GM23248 (cell line): ENCODE measurements around the gene SURF4. TPM values are rescaled to one million over a fixed set of nuclear protein-coding genes. Genes with fewer than 3 reads are reported as not detected.
"Not testable (repeated sequence)": the region's sequence is repeated elsewhere in the genome, so short reads cannot be mapped to it uniquely, and the experiment has no call there.

Experiments
- DNase-seq: peaks from one replicate; pipeline ENCODE4 v3.0.0-alpha.2; 2015
- H2AFZ ChIP-seq: fragments of 200-600 bp; sonication (generic); 2 replicates; pipeline ENCODE4 v1.6.1; 2016; ENCODE audit warnings: antibody characterized with exemption
- H3F3A ChIP-seq: fragments of 200-600 bp; sonication (generic); 2 replicates; pipeline ENCODE4 v1.6.1; 2016; ENCODE audit warnings: mild to moderate bottlenecking, antibody characterized with exemption, mixed run types; ENCODE audit not compliant: insufficient read depth
- H3K27ac ChIP-seq: fragments of 200-600 bp; sonication (generic); 2 replicates; pipeline ENCODE4 v1.5.1; 2016; ENCODE audit warnings: mild to moderate bottlenecking
- H3K27me3 ChIP-seq: fragments of 200-600 bp; sonication (generic); replicated peaks from 2 replicates; pipeline ENCODE4 v1.6.1; 2016; ENCODE audit warnings: mild to moderate bottlenecking; ENCODE audit not compliant: insufficient read depth
- H3K36me3 ChIP-seq: fragments of 200-600 bp; sonication (generic); 2 replicates; pipeline ENCODE4 v1.6.1; 2016; ENCODE audit warnings: low read depth, mild to moderate bottlenecking
- H3K4me1 ChIP-seq: fragments of 200-600 bp; sonication (generic); 2 replicates; pipeline ENCODE4 v1.6.1; 2016; ENCODE audit warnings: mild to moderate bottlenecking; ENCODE audit not compliant: insufficient read depth
- H3K4me2 ChIP-seq: fragments of 200-600 bp; sonication (generic); one replicate; pipeline ENCODE4 v1.6.1; 2016; ENCODE audit warnings: mild to moderate bottlenecking; ENCODE audit not compliant: unreplicated experiment
- H3K4me3 ChIP-seq: fragments of 200-600 bp; sonication (generic); 2 replicates; pipeline ENCODE4 v1.5.1; 2016; ENCODE audit warnings: mild to moderate bottlenecking
- H3K79me2 ChIP-seq: fragments of 200-600 bp; sonication (generic); 2 replicates; pipeline ENCODE4 v1.6.1; 2016; ENCODE audit warnings: mild to moderate bottlenecking; ENCODE audit not compliant: insufficient read depth
- H3K9ac ChIP-seq: fragments of 200-600 bp; sonication (generic); 2 replicates; pipeline ENCODE4 v1.6.1; 2016; ENCODE audit warnings: mild to moderate bottlenecking
- H3K9me2 ChIP-seq: fragments of 200-600 bp; sonication (generic); 2 replicates; pipeline ENCODE4 v1.6.1; 2016; ENCODE audit warnings: mixed run types, mild to moderate bottlenecking, moderate library complexity; ENCODE audit not compliant: insufficient read depth
- H3K9me3 ChIP-seq: fragments of 200-600 bp; sonication (generic); one replicate; pipeline ENCODE4 v1.6.1; 2017; ENCODE audit warnings: low read depth
- H4K20me1 ChIP-seq: fragments of 200-600 bp; sonication (generic); 2 replicates; pipeline ENCODE4 v1.6.0; 2016; ENCODE audit not compliant: insufficient read depth
- EZH2 ChIP-seq: fragments of 200-600 bp; sonication (generic); IDR thresholded peaks from 2 replicates; pipeline ENCODE4 v1.6.1; 2018; ENCODE audit warnings: antibody characterized with exemption, mild to moderate bottlenecking; ENCODE audit not compliant: insufficient read depth, poor library complexity, severe bottlenecking
- EZH2phosphoT487 ChIP-seq: fragments of 200-600 bp; sonication (generic); IDR thresholded peaks from 2 replicates; pipeline ENCODE4 v1.6.1; 2018; ENCODE audit warnings: antibody characterized with exemption, moderate library complexity, mild to moderate bottlenecking, low read depth; ENCODE audit not compliant: insufficient read depth
- WGBS, 2 experiments: methylation state at CpG; one replicate each; pipeline ENCODE4 v1.1.6; 2015 to 2017; ENCODE audit warnings: low lambda C conversion rate in 2 of 2, low coverage in 1 of 2; ENCODE audit errors: missing lambda C conversion rate in 2 of 2; 5-methylcytosine and 5-hydroxymethylcytosine counted together
- in situ Hi-C: fragments of 300-500 bp; cut with MboI; formaldehyde crosslinking; loops from 2 replicates; pipeline ENCODE4 v1.15.0; 2020
- polyA plus RNA-seq: library from polyadenylated mRNA; unstranded; fragments of >200 nt; fragmentation: Nextera tagmentation; extraction: Ambion mirVana; gene quantifications from 2 replicates; pipeline ENCODE4 v1.2.1, GENCODE V29; 2016
- total RNA-seq: library from RNA; depleted of rRNA; stranded (reverse); fragments of >200 nt; shearing (Covaris generic); gene quantifications from 2 replicates; pipeline ENCODE4 v1.2.3, GENCODE V29; 2014

SURF4 gene
- total and polyA plus RNA-seq, 2 experiments from 2014 or later, result 406 to 638 TPM

DNA sequence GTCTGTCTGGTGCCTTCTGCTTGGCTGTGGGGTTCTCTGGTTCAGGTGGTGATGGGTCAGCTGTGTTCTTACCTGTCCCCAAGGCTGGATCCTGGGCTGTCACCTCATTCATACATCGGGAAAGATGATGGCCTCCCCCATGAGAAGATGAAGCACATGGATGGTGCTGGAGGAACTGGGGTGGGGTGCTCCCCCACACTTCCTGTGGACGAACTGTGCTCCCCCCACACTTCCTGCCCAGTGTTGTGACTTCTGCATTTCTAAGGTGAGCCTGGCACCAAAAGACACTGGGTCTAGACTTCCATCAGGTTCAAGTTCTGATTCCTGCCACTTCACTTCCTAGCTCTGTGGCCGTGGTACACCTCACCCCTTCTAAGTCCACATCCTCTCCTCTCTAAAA is 35.6 kb downstream of the SURF4 start:
- DNase-seq, result no peak
- Histone ChIP-seq H3F3A (peaks cover 15% of the 10 kb centered on the region), H3K9me2 (no peaks in the 10 kb centered on the region), H4K20me1 (no peaks in the 10 kb centered on the region), H3K27me3 (no peaks in the 10 kb centered on the region), H3K27ac (no peak overlapping the region), H3K4me2 (no peak overlapping the region), H3K4me3 (no peak overlapping the region), H3K9me3 (no peaks in the 10 kb centered on the region), H3K9ac (no peak overlapping the region), H3K79me2 (peaks cover 17% of the 10 kb centered on the region), H2AFZ (no peak overlapping the region), H3K36me3 (peaks cover 14% of the 10 kb centered on the region; the same call in 1 of the 2 replicates), H3K4me1 (0 out of 2 replicates have a peak, but pooled peaks cover 3% of the 10 kb centered on the region)
- WGBS, 2 experiments, result 78 to 83% methylated on average over 3 of the region's 3 CpGs
- TF ChIP-seq EZH2phosphoT487 (no peak), EZH2 (no peak)
- in situ Hi-C loops, result no loop called here

DNA sequence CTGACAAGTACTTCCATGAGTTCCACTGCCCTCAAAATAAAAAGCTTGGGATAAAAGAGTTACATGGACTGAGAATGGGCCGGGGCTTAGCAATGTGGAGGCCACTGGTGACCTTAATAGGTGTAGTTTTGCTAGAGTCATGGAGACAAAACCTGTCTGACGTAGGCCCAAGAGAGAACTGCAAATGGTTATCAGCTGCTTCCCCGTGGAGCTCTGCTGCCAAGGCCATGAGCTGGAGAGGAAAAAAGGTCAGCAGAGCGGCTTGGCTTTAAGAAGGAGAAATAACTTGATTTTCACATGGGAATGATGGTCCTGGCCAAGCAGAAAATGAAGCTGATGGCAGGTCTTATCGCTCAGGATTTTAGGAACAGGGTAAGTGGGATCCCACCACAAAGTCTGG is 36.2 kb downstream of the SURF4 start:
- Histone ChIP-seq H3K9me3 (no peaks in the 10 kb centered on the region), H3F3A (peaks cover 15% of the 10 kb centered on the region), H3K79me2 (peaks cover 17% of the 10 kb centered on the region), H3K27ac (no peak overlapping the region), H3K27me3 (no peaks in the 10 kb centered on the region), H3K36me3 (peaks cover 14% of the 10 kb centered on the region; the same call in 1 of the 2 replicates), H3K4me1 (peaks cover 8% of the 10 kb centered on the region; the same call in 1 of the 2 replicates), H3K9me2 (no peaks in the 10 kb centered on the region), H3K9ac (no peak overlapping the region), H3K4me2 (no peak overlapping the region), H4K20me1 (no peaks in the 10 kb centered on the region), H3K4me3 (no peak overlapping the region), H2AFZ (no peak overlapping the region)
- TF ChIP-seq EZH2 (no peak), EZH2phosphoT487 (no peak)
- DNase-seq, result no peak
- WGBS, 2 experiments, result 90 to 95% methylated on average over 5 of the region's 5 CpGs
- in situ Hi-C loops, result no loop called here

DNA sequence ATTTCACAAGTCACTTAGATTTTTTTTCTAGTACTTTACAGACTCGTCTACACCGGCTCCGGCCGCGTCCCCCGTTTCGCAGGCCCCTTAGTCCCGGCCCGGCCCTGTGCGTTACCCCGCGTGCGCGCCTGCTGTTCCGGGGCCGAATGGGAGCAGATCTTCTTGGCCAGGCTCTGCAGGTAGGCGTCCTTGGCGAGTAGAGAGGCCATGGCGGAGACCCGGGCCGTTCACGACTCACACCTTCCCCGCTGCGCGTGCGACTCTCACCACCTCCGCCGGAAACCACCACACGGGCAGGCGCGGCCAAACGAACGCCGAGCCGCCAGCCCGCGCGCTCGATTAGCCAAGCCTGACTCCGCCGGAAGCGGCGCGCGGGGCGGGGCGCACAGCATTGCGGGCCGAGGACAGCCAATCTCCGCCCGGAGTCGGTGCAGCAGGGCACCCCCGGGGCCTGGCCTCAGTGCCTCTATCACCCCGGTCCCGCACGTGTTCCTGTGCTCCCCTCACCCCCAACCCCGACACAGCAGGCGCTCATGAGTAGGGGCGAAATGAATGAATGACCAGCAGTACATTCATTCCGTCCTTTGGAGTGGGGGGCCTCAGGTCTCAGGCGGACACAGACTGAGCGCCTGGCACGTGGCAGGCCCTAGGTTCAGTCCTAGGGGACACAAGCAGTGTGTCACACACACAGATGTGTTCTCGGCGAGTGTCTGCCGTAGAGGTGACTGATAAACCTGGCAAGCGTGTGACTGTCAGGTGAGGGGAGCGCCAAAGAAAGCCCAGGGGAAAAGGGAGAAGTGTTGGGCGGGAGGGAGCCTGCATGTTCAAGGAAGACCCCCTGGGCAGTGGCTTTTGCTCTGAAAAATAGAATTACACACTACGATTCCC is 39.7 kb downstream of the SURF4 start, which contains the start of gene SURF6:
Gene SURF6, minus strand, starts transcription at position 265 of the 888 bp plus-strand sequence. Its CDS starts 56 bp downstream, at position 209.
- peak within 1 kb of the TSS; percentile 85 for H3K9ac ChIP-seq
- peak within 1 kb of the TSS; percentile 92 for H3K4me2 ChIP-seq
- in situ Hi-C loops, result no loop called here
- peaks cover 35% of the 10 kb centered on the region for H3K79me2 ChIP-seq
- peak within 1 kb of the TSS; percentile 83 for H2AFZ ChIP-seq
- peak within 1 kb of the TSS; percentile 98 for H3K4me3 ChIP-seq
- H3K36me3 ChIP-seq, result peaks cover 14% of the 10 kb centered on the region; the same call in 1 of the 2 replicates
- H3K27ac ChIP-seq, result peak within 1 kb of the TSS; percentile 58
- no peaks in the 10 kb centered on the region for H4K20me1 ChIP-seq
- peak; percentile 97 for DNase-seq
- H3K9me2 ChIP-seq, result no peaks in the 10 kb centered on the region
- TF ChIP-seq EZH2 (no peak), EZH2phosphoT487 (no peak)
- WGBS, 2 experiments, result 4 to 6% methylated on average over 68 to 70 of the region's 70 CpGs
- no peaks in the 10 kb centered on the region for H3K27me3 ChIP-seq
- peaks cover 15% of the 10 kb centered on the region for H3F3A ChIP-seq
- peaks cover 10% of the 10 kb centered on the region; the same call in 1 of the 2 replicates for H3K4me1 ChIP-seq
- no peaks in the 10 kb centered on the region for H3K9me3 ChIP-seq

DNA sequence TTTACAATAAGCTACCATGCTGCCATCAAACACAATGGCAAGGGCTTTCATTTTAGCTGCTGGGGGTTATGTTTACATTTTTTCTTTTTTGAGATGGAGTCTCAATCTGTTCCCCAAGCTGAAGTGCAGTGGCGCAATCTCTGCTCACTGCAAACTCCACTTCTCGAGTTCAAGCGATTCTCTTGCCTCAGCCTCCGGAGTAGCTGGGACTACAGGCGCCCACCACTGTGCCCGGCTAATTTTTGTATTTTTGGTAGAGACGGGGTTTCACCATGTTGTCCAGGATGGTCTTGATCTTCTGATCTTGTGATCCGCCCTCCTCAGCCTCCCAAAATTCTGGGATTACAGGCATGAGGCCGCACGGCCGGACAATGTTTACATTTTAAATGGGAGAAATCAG is 41.0 kb downstream of the SURF4 start:
- H3K9me2 ChIP-seq, H3K9me3 ChIP-seq, in situ Hi-C loops, DNase-seq, H2AFZ ChIP-seq, H3K27ac ChIP-seq, H3K4me1 ChIP-seq, H3K27me3 ChIP-seq, H4K20me1 ChIP-seq: not testable (repeated sequence)
- Histone ChIP-seq H3K79me2 (peaks cover 35% of the 10 kb centered on the region), H3K4me3 (peak overlapping the region; percentile 98), H3F3A (peaks cover 20% of the 10 kb centered on the region), H3K36me3 (peaks cover 22% of the 10 kb centered on the region; the same call in 1 of the 2 replicates), H3K4me2 (peak overlapping the region; percentile 92), H3K9ac (peak overlapping the region; percentile 85)
- WGBS, 2 experiments, result 84 to 86% methylated on average over 11 of the region's 11 CpGs
